ENCODE measurements around the gene INPP5F.
"Not testable (repeated sequence)": the region's sequence is repeated elsewhere in the genome, so short reads cannot be mapped to it uniquely, and the experiment has no call there.

Gene INPP5F

DNA sequence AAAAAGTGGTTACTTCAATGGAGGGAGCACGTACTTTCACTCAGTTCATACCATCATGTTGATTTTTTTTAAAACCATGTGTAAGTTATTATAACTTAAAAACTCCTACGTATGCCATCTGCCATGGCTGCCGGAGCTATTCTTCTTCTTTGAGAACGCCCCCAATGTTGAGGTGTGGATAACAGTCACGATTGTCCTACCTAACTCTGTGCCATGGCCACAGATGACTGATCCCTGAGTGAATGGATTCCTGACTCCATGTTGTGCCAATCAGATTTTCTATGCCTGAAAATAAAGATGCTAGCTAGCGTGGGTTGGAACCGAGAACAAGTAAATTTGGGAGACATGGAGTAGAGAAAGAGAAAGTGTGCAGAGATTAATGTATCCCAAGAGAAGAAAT lies 141.5 kb downstream of the INPP5F start:
- TF ChIP-seq FOXA1 (IDR thresholded peaks at IDR 0.05) = no peak
- no peak for TF ChIP-seq BHLHE40 (IDR thresholded peaks at IDR 0.05; ENCODE audit: borderline replicate concordance)
- TF ChIP-seq NFRKB (IDR thresholded peaks at IDR 0.05) = no peak
- TF ChIP-seq ZNF384 (IDR thresholded peaks at IDR 0.05) = no peak
- no peak for TF ChIP-seq HDGF (IDR thresholded peaks at IDR 0.05; ENCODE audit: borderline replicate concordance)
- no peak for TF ChIP-seq FOXM1 (IDR thresholded peaks at IDR 0.05; ENCODE audit: borderline replicate concordance)
- TF ChIP-seq SP1 (IDR thresholded peaks at IDR 0.05) = no peak
- TF ChIP-seq, protein P1, sequence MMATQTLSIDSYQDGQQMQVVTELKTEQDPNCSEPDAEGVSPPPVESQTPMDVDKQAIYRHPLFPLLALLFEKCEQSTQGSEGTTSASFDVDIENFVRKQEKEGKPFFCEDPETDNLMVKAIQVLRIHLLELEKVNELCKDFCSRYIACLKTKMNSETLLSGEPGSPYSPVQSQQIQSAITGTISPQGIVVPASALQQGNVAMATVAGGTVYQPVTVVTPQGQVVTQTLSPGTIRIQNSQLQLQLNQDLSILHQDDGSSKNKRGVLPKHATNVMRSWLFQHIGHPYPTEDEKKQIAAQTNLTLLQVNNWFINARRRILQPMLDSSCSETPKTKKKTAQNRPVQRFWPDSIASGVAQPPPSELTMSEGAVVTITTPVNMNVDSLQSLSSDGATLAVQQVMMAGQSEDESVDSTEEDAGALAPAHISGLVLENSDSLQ (IDR thresholded peaks at IDR 0.05) = no peak
- TF ChIP-seq ELF4 (IDR thresholded peaks at IDR 0.05) = no peak
- no peak for TF ChIP-seq L3MBTL2 (conservative IDR thresholded peaks at IDR 0.05)
- no peak for TF ChIP-seq TARDBP (IDR thresholded peaks at IDR 0.05)
- TF ChIP-seq ARNT (IDR thresholded peaks at IDR 0.05) = no peak
- no peak for DNase-seq (ENCODE audit: extremely low spot score)
- ChIA-PET CTCF (interaction anchor here (0.5 kb wide), 1 partner anchor 48 kb away, joined by 3 read pairs; no protein-coding TSS in a partner anchor), POLR2A (interaction anchor here (0.8 kb wide), 1 partner anchor 25 kb away, joined by 4 read pairs; the partner anchor contains the start of gene SEC23IP)

DNA sequence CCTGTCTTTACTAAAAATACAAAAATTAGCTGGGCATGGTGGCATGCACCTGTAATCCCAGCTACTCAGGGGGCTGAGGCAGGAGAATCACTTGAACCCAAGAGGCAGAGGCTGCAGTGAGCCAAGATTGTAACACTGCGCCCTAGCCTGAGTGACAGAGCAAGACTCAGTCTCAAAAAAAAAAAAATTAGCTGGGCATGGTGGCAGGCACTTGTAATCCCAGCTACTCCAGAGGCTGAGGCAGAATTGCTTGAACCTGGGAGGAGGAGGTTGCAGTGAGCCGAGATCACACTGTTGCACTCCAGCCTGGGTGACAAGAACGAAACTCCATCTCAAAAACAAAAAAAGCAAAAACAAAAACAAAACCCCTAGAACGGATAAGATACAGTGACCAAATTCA lies 143.5 kb downstream of the INPP5F start:
- POLR2A ChIA-PET = interaction anchor here (1.1 kb wide), 1 partner anchor 23 kb away, joined by 3 read pairs; the partner anchor contains the start of gene SEC23IP
- not testable (repeated sequence) for DNase-seq (ENCODE audit: extremely low spot score)

DNA sequence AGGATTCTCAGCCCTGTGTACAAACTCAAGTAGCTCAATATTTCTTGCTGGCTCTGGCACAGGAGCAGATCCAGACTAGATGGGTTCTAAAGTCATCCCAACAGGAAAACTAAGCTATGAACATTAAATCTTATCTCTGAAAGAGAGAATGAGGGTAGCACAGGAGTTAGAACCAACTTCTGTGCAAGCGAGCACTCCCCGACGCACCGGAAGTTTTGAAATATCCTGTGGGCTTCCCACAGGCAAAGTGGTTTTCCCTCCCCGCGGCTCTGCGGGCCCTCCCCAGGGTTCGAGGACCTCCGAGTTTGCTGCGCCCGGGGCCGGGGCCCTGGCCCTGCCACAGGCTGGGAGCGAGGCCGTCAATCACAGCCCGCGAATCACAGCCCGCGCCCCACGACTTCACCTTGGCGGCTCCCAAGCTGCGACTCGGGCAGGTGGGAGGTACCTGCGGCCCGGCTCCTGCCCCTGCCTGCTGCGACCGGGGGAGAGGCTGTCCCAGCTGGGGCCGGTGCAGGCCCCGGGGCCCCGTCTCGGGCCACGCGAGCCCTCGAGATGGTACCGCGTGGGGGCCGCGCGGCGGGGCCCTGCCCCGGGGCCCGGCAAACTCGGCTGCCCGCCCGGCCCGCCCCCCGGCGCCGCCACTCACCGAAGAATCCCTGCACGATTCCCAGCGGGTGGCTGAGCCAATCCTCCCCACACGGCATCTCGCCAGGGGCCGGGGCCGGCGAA lies 146.2 kb downstream of the INPP5F start:
- CTCF ChIA-PET = interaction anchor here (0.6 to 3.2 kb wide), 3 partner anchors 12 to 253 kb away, joined by 3 to 16 read pairs (median 3); no protein-coding TSS in a partner anchor

More for the DNA sequence above, 143.5 kb downstream of the INPP5F start:
- CTCF ChIA-PET = interaction anchor here (1.2 kb wide), 1 partner anchor 10 kb away, joined by 5 read pairs; no protein-coding TSS in a partner anchor
- TF ChIP-seq ZNF384 (IDR thresholded peaks at IDR 0.05) = 0 out of 2 replicates have a peak, but pooled peaks have one; percentile 25
- TF ChIP-seq, protein P1 (IDR thresholded peaks at IDR 0.05) = peak; percentile 49; the same call in 1 of the 2 replicates

DNA sequence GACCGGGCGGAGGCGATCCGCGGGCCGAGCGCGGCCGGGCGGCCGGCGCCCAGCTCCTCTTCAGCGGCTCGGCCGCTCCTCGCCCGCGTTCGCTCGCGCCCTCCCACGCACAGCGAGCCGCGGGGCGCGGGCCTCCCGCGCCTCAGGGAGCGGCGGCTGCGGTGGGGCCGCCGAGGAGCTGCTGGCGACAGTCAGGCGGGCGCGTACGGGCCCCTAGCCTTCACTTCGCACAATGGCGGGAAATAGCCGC lies 146.7 kb downstream of the INPP5F start, which contains the start of gene MCMBP:
MCMBP (minus strand) TSS at position 234 of the 250 bp plus-strand sequence. CDS start 259 bp downstream, outside the sequence.
- TF ChIP-seq ELF4 (IDR thresholded peaks at IDR 0.05) (no peak), NFRKB (IDR thresholded peaks at IDR 0.05) (no peak), SP1 (IDR thresholded peaks at IDR 0.05) (no peak), HDGF (IDR thresholded peaks at IDR 0.05; ENCODE audit: borderline replicate concordance) (no peak), L3MBTL2 (conservative IDR thresholded peaks at IDR 0.05) (no peak), CTBP1 (IDR thresholded peaks at IDR 0.05; ENCODE audit: borderline replicate concordance) (no peak), BHLHE40 (IDR thresholded peaks at IDR 0.05; ENCODE audit: borderline replicate concordance) (no peak), TARDBP (IDR thresholded peaks at IDR 0.05) (no peak), SUZ12 (IDR thresholded peaks at IDR 0.05) (no peak), FOXA1 (IDR thresholded peaks at IDR 0.05) (no peak), LEF1 (IDR thresholded peaks at IDR 0.05; ENCODE audit: borderline replicate concordance) (no peak), ARNT (IDR thresholded peaks at IDR 0.05) (no peak), ZNF384 (IDR thresholded peaks at IDR 0.05) (no peak), FOXM1 (IDR thresholded peaks at IDR 0.05; ENCODE audit: borderline replicate concordance) (no peak; the same call in 1 of the 2 replicates), FOXK2 (IDR thresholded peaks at IDR 0.05) (no peak)
- TF ChIP-seq, protein P1 (IDR thresholded peaks at IDR 0.05) = no peak
- ChIA-PET CTCF (interaction anchor here (1.1 to 3.2 kb wide), 2 partner anchors 12 to 19 kb away, joined by 3 to 16 read pairs; no protein-coding TSS in a partner anchor), POLR2A (interaction anchor here (0.5 to 3.0 kb wide), 21 partner anchors 10 to 275 kb away, joined by 3 to 28 read pairs (median 4); partner anchors contain the start of genes BAG3, SEC23IP and TIAL1)
- DNase-seq (ENCODE audit: extremely low spot score) = no peak

More for the DNA sequence above, 146.2 kb downstream of the INPP5F start:
- TF ChIP-seq FOXM1 (IDR thresholded peaks at IDR 0.05; ENCODE audit: borderline replicate concordance) (no peak), TARDBP (IDR thresholded peaks at IDR 0.05) (no peak)
- TF ChIP-seq, protein P1 (IDR thresholded peaks at IDR 0.05) = peak; percentile 90
- POLR2A ChIA-PET = interaction anchor here (0.6 to 3.0 kb wide), 19 partner anchors 9 to 665 kb away, joined by 3 to 28 read pairs (median 5); partner anchors contain the start of genes BAG3, GRK5, SEC23IP and TIAL1
- DNase-seq (ENCODE audit: extremely low spot score) = peak; percentile 46

DNA sequence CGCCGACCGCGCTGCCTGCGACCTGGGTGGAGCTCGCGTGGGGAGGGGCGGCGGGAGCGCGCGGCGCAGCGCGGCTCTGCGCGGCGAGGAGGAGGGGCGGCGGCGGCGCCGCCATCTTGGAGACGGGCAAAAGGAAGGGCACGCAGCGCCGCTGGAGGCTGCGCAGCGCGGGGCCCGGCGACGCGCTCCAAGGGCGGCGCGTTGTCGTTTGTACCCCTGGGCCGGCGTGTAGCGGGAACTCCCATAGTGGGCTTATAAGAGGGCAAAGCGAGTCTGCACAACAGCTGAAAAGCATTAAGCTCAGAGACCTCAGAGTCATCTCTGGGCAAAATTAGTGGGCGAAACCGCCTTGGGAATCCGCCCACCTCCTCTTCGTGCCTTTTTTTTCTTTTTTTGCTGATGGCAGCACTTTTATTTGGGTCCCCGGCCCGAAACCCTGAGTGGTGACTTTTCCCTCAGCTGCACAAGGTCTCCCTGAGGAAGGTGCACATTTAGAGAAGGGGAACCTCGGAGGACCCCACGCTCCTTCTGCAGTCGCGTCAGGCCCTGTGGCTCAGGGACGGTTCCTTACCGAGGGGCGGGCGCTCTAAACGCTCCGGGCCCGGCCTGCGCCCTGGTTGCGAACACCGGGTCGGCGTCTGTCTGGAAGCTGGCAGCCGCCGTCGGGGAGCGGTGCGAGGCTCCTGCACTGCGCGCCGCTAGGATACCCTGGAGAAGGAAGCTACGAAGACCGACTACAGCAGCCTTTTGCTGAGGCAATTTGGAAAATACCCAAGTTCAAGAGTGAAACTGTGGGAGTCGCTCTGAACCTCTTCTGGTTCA lies 147.2 kb downstream of the INPP5F start:
- ChIA-PET POLR2A (interaction anchor here (0.5 to 3.0 kb wide), 21 partner anchors 10 to 276 kb away, joined by 3 to 28 read pairs (median 4); partner anchors contain the start of genes BAG3, SEC23IP and TIAL1), CTCF (interaction anchor here (3.2 kb wide), 1 partner anchor 13 kb away, joined by 16 read pairs; no protein-coding TSS in a partner anchor)
- DNase-seq (ENCODE audit: extremely low spot score) = peak; percentile 90
- TF ChIP-seq FOXM1 (IDR thresholded peaks at IDR 0.05; ENCODE audit: borderline replicate concordance) = 0 out of 2 replicates have a peak, but pooled peaks have one; percentile 40
- TF ChIP-seq LEF1 (IDR thresholded peaks at IDR 0.05; ENCODE audit: borderline replicate concordance) = peak; percentile 89; the same call in 1 of the 2 replicates
- no peak for TF ChIP-seq BHLHE40 (IDR thresholded peaks at IDR 0.05; ENCODE audit: borderline replicate concordance)
- TF ChIP-seq ARNT (IDR thresholded peaks at IDR 0.05) = 0 out of 2 replicates have a peak, but pooled peaks have one; percentile 37
- no peak for TF ChIP-seq ELF4 (IDR thresholded peaks at IDR 0.05)
- TF ChIP-seq ZNF384 (IDR thresholded peaks at IDR 0.05) = no peak
- TF ChIP-seq HDGF (IDR thresholded peaks at IDR 0.05; ENCODE audit: borderline replicate concordance) = no peak
- TF ChIP-seq L3MBTL2 (conservative IDR thresholded peaks at IDR 0.05) = peak; percentile 53

Data from HEK293T (cell line).